ENCODE results near the gene SHISA6.

SHISA6 gene

DNA sequence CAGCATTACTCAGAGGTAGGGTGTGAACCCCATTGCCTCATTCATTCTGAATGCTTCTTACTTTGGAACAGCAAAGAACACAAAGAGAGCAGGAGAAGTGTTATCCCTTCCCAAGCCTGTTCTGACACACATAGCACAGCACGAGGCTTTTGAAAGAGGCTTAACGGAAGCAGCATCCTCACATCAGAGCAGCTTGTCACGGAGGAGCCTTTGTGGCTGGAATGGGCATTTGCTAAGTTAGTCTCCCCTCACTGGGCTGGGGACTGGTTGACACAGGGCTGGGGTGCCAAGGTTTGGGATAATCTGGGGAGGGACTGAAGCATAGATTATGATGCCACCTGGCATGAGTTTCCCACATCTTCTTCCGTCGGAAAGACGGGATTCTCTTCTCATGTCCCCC is 189.7 kb downstream of the SHISA6 start:
- no peak overlapping the region for H3K4me3 ChIP-seq (ENCODE audit: low read depth, low read length)

DNA sequence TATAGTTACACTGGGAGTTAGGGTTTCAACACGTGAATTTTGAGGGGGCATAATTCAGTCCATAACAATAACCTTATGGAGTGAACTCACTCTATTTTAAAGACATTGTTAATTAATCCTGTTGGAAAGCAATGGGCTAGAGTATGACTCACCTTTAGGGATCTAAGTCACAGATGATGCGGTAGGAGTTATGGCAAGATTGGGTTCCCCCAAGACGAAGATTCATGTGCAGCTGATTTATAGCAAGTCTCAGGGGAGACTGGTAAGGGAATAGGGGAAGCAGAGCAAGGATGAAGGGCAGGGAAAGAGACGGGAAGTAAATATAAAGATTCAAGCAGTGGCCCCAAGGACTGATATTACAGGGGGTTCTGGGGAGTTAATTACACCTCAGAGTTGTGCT is 197.7 kb downstream of the SHISA6 start:
- no peak overlapping the region for H3K4me3 ChIP-seq (ENCODE audit: low read depth, low read length)

DNA sequence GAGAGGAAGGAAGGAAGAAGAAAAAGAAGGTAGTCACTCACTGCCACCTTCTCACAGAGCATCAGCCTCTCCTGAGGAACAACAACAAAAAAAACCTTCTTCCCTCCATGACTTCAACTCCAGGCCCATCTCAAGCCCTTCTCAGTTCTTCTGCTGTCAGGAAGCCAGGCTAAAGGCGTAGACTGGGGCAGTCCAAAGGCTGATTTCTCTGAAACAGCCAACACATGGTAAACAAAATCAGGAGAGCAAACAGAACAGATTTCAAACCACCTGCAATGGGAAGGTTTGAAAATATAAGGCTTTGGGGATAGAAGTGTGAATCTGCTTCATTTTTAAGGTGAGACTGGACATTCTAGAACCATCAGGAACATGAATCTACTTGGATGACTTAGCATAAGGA is 200.0 kb downstream of the SHISA6 start:
- no peak overlapping the region for H3K4me3 ChIP-seq (ENCODE audit: low read depth, low read length)

DNA sequence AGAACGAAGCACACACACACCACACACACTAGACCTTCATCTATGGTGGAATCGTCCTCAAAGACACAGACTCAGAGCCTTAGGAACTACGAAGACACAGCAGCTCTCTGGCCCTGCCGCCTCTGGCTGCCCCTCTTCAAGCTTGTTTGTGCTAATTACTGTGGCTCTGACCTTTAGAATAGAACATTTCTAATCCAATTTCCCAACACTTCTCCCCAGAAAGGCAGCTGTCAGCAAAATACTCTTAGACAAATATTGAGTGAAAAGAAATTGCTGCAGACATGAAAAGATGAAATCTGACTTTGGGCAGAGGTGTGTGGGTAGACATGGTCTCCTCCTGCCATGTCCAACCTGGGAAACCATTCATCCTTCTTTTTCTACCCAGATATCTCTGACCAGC is 205.3 kb downstream of the SHISA6 start:
- H3K4me3 ChIP-seq (ENCODE audit: low read depth, low read length): no peak overlapping the region

DNA sequence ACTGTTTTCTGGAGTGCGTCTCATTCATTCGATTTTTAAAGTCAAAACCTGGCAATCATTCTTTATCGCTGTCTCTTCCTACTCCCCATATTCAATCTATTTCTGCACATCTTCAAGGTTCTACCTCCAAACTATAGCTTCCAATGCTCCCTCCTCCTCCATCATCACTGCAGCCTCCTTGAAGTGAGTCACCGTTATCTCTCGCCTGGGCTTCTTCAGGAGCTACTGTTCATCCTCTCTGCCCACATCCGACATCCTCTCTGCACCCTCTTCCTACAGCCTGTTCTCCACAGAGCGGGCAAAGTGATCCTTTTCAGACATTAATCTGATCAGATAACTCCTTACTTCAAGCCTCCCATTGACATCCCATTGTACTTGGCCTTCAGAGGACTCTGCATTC is 213.1 kb downstream of the SHISA6 start:
- no peak overlapping the region for H3K4me3 ChIP-seq (ENCODE audit: low read depth, low read length)

DNA sequence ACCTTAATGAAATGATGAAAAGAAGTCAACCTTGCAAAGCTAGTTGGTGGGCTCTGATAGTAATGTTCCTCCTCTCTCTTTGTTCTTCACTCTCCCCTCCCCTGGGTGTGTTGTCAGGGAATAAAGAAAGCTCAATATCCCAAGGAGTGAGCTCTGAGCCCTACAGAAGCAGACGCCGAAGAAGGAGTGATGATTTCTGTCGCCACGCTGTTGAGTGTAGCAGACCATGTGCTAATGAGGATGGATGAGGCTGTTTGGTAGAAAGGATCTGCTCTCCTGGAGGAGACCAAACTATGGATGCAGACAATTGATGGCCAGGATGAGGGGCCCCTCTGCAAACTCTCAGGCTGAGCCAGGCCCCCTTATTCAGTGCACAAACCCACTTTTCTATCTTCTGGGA is 217.3 kb downstream of the SHISA6 start:
- no peak overlapping the region for H3K4me3 ChIP-seq (ENCODE audit: low read depth, low read length)

DNA sequence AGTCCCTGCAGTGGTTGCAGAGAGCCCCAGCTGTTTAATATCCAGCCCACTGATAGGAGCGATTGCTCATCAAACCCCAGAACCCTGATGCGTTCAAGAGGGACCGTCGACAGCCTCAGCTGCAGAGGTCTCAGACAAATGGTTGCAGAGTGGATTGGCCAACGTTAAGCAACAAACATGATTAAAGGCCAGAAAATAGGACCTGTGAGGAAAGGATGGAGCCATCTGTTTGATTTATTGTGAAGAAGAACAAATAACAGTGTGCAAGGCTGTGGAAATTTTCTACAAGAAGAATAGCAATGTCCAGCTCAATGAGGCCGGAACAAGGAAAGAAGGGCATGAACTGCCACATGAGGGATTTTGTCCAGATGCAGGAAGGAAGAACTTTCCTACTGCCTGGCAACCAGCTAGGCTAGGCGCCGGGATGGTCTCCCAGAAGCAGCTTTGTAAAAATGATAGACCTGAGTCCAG is 218.9 kb downstream of the SHISA6 start:
- no peak overlapping the region for H3K4me3 ChIP-seq (ENCODE audit: low read depth, low read length)

DNA sequence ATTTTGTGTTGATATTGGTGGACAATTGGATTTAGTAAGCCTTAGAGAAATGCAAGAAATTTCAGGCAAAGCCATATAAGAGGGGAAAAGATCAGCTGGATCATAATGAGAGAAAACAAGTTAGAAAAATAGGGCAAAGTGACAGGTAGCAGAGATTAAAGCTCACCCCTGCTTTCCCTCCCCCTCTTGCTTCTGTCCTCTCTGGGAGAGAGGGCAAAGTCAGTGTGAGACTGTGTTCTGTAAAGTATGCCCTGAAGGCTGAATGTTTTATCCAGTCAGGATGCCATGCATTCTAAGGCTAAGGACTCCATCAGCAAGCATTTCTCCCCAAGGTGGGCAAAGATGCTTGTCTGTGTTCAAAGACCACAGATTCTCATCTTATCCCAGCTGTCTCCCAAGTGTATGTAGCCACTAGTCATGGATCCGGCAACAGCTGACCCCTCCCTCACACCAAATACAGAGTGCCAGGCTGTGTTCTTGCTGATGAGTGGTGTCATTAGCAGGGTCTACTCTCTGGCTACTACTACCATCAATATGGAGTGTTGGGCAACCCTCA is 221.1 kb downstream of the SHISA6 start:
- H3K4me3 ChIP-seq (ENCODE audit: low read depth, low read length): no peak overlapping the region

DNA sequence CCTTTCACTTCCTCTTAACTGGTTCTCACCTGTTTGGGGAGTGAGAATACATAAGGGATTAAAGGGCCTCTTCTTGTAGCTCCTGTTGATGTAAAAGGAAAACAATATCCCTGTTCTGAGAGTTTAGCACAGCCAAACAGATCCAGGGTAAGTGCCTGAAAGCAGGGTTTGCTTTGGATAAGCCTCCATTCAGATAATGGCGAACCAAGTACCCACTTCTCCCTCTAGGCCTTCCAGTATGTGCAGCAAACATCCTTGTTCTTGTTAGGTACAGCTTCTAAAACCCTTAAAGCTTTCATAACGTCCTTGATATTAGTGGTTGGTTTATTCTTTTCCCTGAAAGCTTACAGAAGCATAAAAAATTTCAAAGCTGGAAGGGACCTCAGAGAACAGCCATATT is 226.6 kb downstream of the SHISA6 start:
- no peak overlapping the region for H3K4me3 ChIP-seq (ENCODE audit: low read depth, low read length)

DNA sequence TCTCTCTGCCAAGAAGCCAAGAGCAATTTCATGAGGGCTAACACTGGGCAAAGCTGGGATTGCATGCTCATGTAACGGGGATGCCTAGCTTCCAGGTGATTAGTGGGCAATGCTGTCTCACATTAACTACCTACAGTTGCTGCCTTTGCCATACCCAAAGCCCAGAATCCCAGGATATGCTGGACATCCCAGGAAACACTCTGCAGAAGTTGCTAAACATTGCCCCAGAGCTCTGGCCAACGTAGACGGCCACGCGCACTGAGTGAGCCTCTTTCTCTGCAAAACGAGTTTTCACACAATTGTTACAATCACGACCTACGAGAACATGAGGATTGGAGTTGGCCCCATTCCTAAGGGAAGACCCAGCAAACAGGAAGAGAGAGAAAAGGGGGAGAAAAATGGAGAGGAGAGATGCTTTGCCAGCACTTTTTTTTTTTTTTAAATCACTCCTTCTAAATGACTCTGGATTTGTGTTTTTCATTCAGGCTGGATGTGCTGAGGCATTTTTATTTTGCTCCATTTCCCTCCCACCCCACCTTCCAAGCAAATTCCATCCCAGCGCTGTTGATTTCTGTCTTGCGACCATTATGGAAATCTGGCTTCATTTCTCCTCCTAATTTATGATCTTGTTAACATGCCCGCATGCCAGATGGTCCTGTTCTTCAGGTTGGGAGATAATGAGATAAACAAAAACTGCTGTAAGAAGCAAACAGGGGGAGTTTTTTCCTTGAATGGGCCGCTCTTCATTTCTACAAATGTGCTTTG is 244.5 kb downstream of the SHISA6 start:
- no peak overlapping the region for H3K4me3 ChIP-seq (ENCODE audit: low read depth, low read length)

DNA sequence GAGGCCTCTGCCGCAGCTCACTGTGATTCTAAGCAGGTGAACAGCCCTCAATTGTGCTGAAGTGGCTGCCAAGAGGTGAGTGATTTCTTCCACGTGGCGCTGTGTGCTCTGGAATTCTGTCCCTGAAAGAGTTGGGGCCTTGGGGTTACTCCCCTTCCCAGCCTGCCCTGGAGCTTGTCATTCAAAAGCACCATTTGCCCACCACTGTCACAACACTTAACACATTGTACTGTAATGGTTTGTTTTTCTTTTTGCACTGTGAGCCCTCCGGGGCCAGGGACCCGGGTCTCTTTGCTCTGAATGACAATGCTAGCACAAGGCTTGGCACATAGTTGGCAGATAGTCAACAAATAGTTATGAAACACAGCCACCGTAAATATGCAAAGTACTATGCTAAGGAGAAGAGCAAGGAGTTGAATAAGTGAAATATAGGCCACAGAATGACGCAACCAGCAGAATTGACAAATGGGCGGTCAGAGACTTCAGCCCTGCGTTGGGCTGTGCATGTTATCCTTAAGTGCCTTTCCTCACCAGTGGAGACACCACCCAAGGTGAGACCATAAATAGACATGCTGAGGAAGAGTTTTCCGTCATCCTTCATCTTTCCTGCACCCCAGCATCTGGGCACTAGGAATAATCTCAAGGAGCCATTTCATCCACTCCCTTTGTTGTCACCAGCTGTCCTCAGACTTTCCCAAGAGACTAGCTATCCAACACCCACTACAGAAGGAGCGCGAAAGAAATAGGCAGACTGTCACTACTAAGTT is 245.3 kb downstream of the SHISA6 start:
- H3K4me3 ChIP-seq (ENCODE audit: low read depth, low read length): no peak overlapping the region

DNA sequence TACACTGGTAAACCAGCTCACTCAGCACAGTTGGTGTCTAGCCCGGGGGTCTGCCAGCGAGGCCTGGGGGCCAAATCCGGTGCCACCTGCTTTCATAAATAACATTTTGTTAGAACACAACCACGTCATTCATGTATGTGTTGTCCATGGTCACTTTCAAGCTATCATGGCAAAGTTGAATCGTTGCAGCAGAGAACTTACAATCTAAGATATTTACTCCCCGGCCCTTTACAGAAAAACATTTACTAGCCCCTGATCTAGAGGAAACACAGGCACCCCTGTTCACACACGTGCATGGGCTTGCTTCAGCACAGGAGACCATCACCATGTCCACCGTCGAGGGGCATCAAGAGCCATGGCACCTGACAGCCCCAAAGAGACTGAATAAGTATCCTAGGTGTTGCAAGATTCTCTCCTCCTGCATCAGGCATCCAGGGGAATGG is 245.9 kb downstream of the SHISA6 start:
- no peak overlapping the region for H3K4me3 ChIP-seq (ENCODE audit: low read depth, low read length)

DNA sequence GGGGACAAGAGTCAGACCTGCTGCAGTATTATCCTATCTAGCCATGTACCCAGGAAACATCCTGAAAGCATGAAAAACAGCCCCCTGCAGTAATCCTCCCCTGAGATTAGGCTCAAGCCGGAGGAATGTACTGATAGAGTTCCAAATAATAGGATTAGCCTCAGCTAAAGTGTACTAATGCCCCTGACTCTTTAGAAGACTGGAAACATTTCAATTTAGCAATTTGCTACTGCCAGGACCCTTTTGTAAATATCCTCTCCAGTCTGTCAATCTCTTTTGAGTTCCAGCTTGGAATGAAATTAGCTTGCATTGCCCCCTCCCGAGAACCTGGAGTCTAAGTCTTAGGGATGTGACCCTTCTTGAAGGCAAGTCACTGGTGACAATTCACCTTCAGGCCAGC is 246.5 kb downstream of the SHISA6 start:
- H3K4me3 ChIP-seq (ENCODE audit: low read depth, low read length): no peak overlapping the region

DNA sequence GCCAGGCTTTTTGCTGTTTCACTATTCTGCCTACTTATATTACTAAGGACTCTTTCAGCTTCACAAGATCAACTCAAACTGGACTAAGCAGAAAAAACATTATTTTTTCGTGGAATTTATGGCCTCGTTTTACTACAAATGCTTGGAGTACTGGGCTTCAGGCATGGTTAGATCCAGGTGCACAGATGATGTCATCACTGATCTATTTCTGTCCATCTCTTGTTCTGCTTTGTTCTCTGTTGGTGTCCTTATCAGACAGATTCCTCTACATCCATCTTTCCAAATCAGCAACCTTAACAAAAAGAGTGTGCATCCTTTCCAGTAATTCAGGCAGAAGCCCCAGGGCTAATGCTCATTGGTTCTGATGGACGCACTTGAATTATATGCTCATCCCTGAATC is 247.4 kb downstream of the SHISA6 start:
- H3K4me3 ChIP-seq (ENCODE audit: low read depth, low read length): no peak overlapping the region

DNA sequence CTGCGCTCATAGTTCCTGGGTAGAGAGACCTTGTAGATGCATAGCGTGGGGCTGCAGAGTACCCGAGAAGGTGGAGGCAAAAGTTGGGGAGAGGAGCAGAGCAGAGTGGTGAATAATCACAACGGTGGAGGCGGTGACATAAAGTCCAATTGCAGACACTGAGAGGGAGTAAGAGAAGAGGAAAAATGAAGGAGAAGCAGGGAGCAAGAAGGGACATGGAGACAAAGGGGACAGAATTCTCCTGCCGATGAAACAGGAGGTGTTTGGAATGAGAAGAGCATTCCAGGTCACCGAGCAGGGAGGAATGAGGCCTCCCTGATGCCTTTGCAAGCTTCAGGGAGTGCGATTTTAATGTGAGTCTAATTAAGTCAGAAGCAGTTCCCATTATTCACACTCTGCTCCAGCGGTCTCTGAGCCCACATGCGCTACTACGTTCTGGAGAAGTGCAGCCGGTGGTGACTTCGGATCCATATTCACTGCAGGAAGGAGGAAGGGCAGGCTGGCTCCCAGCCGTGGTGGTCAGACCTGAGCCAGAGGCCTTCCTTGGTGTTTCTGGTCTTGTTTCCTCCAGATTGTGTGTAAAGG is 249.2 kb downstream of the SHISA6 start:
- H3K4me3 ChIP-seq (ENCODE audit: low read depth, low read length): no peak overlapping the region

DNA sequence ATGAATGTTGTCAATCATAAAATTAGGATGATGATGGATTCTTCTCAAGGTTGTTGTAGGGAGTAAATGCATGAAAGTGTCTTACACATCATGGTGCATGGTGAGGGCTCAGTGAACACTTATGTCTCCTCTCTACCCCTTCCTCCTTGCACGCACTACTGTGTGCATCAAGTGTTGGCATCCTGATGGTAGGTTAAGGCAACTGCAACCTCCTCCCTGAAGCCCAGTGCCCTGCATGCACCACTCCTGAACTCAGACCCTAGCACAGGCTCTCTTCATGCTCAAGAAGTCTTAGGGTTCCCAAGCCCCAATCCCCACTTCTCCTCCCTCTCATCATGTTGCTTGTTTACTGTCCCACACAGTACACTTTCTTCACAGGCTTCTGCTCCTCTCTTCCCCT is 251.5 kb downstream of the SHISA6 start:
- H3K4me3 ChIP-seq (ENCODE audit: low read depth, low read length): no peak overlapping the region

DNA sequence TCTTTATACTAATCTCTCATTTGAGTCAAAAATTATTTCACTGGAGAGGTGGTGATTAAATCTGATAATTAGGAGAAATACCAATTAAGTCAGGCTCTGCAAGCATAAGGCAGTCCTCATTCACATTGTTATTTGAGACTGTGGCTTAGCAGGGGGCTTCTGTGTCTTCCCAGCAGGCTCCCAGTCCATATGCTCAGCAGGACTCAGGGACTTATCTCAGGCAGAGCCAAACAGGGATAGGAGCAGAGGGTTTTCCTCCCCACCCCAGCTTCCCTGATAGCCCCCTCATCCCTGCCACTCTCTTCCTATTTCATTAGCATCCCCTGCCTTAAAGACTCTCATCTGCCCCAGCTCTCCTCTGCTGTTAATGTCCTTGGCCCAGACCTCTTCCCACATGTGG is 252.9 kb downstream of the SHISA6 start:
- no peak overlapping the region for H3K4me3 ChIP-seq (ENCODE audit: low read depth, low read length)

DNA sequence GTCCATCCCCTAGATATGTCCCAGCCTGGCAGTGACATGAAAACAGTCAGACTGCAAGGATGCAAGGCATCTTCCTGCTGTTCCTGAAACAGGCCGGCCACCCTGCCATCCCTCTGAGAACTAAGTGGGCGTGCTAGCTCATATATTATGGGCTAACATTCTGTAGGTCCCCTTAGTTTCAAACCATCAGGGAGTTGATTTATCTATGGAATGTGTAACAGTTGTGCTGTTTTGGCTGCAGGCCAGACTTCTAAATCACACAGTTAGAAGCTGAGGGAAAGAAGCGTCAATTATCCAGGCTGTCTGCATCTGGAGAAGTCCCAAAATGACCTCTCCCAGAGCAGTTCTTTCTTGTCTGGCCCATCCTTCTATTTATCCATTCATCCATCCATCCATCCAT is 254.6 kb downstream of the SHISA6 start:
- H3K4me3 ChIP-seq (ENCODE audit: low read depth, low read length): no peak overlapping the region

DNA sequence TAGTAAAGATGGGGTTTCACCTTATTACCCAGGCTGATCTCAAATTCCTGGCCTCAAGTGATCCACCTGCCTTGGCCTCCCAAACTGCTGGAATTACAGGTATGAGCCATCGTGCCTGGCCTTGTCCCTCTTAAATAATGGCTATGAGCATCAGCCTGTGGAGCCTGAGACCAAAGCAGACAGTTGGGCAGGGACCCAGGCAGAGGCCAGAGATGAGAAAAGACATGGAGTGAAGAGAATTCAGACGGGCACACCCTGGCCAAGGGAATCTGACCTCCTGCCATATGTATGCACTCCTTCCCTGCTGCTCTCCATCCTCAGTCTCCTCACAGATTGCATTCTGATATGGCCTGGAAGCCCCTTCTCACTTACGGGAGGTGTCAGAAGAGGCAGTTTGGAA is 258.9 kb downstream of the SHISA6 start:
- H3K4me3 ChIP-seq (ENCODE audit: low read depth, low read length): no peak overlapping the region

DNA sequence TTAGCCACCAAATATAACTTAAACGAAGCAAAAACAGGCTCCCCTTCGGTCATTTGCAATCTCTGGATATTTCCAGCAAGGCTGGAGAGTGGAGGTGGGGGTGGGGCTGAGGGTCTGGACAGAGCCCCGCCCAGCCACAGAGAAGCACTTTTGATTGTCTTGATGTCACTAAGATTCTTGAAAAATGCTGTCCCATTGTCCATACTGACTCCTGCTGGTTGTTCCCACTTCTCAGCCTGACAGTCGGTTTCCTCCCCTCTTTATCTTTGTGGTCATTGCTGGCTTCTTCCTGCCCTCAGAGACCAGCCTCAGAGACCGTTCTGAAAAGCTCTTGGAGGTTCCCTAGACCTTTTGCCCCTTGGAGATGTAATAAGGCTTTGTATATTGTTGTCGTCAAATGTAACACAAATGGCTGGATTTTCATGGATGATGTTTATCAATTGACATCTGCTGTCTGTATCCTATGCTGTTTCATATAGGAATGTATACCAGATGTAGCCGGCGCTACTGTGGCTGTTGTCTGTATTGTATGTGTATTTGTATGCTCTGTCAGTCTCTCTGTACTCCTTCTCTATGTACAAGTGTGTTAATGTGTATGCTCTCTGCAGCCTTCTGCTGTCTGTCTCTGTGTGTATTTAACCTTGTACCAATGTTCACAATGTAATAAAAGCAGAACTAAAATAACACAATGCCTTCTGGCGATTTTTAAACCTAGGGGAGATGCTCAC is 262.5 kb downstream of the SHISA6 start:
- no peak overlapping the region for H3K4me3 ChIP-seq (ENCODE audit: low read depth, low read length)

DNA sequence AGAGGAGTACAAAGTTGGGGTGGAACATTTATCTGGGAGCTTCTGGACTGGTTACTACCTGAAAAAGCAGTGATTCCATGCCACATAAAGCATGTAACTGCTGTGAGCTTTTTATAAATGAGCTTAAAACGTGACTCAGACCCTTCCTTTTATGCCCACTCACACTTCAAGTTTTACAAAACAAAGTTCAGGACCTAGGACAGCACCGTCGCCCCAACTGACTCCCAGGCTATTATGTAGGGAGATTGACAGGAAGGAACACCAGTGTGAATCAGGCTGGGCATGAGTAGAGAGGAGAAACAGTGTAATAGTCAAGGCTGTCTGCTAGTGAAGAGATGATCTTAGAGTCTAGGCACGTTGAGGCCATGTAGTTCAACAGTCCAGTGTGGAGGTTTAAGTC is 265.6 kb downstream of the SHISA6 start:
- no peak overlapping the region for H3K4me3 ChIP-seq (ENCODE audit: low read depth, low read length)

Data from iPS-11a (cell line).